ENCODE data around the gene MAT2B.

The MAT2B gene

GRCh38 chr5:163460562-163461171, 44.8 kb upstream of the MAT2B start, which contains the start of gene HMMR:
HMMR (plus strand) TSS chr5:163460632; CDS start chr5:163460693, 61 bp downstream.
- no peak for DNase-seq (ENCODE audit: low spot score)
- TF ChIP-seq, protein P1, sequence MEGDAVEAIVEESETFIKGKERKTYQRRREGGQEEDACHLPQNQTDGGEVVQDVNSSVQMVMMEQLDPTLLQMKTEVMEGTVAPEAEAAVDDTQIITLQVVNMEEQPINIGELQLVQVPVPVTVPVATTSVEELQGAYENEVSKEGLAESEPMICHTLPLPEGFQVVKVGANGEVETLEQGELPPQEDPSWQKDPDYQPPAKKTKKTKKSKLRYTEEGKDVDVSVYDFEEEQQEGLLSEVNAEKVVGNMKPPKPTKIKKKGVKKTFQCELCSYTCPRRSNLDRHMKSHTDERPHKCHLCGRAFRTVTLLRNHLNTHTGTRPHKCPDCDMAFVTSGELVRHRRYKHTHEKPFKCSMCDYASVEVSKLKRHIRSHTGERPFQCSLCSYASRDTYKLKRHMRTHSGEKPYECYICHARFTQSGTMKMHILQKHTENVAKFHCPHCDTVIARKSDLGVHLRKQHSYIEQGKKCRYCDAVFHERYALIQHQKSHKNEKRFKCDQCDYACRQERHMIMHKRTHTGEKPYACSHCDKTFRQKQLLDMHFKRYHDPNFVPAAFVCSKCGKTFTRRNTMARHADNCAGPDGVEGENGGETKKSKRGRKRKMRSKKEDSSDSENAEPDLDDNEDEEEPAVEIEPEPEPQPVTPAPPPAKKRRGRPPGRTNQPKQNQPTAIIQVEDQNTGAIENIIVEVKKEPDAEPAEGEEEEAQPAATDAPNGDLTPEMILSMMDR (IDR thresholded peaks at IDR 0.05), result no peak
- peak within 1 kb of the TSS; percentile 84 for H3K4me3 ChIP-seq
- H3K27ac ChIP-seq, result peak within 1 kb of the TSS; percentile 96

GRCh38 chr5:163463063-163463435, 42.4 kb upstream of the MAT2B start:
- TF ChIP-seq, protein P1 (IDR thresholded peaks at IDR 0.05), result no peak
- Histone ChIP-seq H3K27ac (no peak overlapping the region), H3K4me3 (no peak overlapping the region)
- no peak for DNase-seq (ENCODE audit: low spot score)

- no peak overlapping the region for H3K27ac ChIP-seq
- TF ChIP-seq, protein P1 (IDR thresholded peaks at IDR 0.05), result no peak
- H3K4me3 ChIP-seq, result no peak overlapping the region
- DNase-seq (ENCODE audit: low spot score), result no peak
Measured at GRCh38 chr5:163467682-163468081, 37.7 kb upstream of the MAT2B start.

GRCh38 chr5:163473635-163474243, 31.7 kb upstream of the MAT2B start:
- no peak for DNase-seq (ENCODE audit: low spot score)
- TF ChIP-seq, protein P1 (IDR thresholded peaks at IDR 0.05), result no peak

GRCh38 chr5:163475411-163475810, 30.0 kb upstream of the MAT2B start:
- no peak for DNase-seq (ENCODE audit: low spot score)
- no peak overlapping the region for H3K4me3 ChIP-seq
- TF ChIP-seq, protein P1 (IDR thresholded peaks at IDR 0.05), result no peak
- no peak overlapping the region for H3K27ac ChIP-seq

More at GRCh38 chr5:163473635-163474243, 31.7 kb upstream of the MAT2B start:
- H3K4me3 ChIP-seq, result no peak overlapping the region
- no peak overlapping the region for H3K27ac ChIP-seq

- no peak overlapping the region for H3K27ac ChIP-seq
- no peak for DNase-seq (ENCODE audit: low spot score)
- TF ChIP-seq, protein P1 (IDR thresholded peaks at IDR 0.05), result no peak
- H3K4me3 ChIP-seq, result no peak overlapping the region
Measured at GRCh38 chr5:163478126-163478981, 27.1 kb upstream of the MAT2B start.
